ENCODE measurements around the gene USP47.

USP47 gene

GRCh38 chr11:11899401-11899800, 57.6 kb downstream of the USP47 start (continued):
- TF ChIP-seq ISL1 (CRISPR knock-in tag; IDR thresholded peaks at IDR 0.05) (no peak), CSRNP3 (CRISPR knock-in tag; IDR thresholded peaks at IDR 0.05) (no peak), ZNF8 (CRISPR knock-in tag; IDR thresholded peaks at IDR 0.05) (no peak), ARNTL (CRISPR knock-in tag; IDR thresholded peaks at IDR 0.05; ENCODE audit: borderline replicate concordance, low read depth) (no peak)
- TF ChIP-seq, protein P1, sequence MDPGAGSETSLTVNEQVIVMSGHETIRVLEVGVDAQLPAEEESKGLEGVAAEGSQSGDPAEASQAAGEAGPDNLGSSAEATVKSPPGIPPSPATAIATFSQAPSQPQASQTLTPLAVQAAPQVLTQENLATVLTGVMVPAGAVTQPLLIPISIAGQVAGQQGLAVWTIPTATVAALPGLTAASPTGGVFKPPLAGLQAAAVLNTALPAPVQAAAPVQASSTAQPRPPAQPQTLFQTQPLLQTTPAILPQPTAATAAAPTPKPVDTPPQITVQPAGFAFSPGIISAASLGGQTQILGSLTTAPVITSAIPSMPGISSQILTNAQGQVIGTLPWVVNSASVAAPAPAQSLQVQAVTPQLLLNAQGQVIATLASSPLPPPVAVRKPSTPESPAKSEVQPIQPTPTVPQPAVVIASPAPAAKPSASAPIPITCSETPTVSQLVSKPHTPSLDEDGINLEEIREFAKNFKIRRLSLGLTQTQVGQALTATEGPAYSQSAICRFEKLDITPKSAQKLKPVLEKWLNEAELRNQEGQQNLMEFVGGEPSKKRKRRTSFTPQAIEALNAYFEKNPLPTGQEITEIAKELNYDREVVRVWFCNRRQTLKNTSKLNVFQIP (CRISPR knock-in tag; IDR thresholded peaks at IDR 0.05; ENCODE audit: borderline replicate concordance, low read depth): no peak

GRCh38 chr11:11901929-11902328, 60.2 kb downstream of the USP47 start:
- no peak for TF ChIP-seq CSDC2 (CRISPR knock-in tag; IDR thresholded peaks at IDR 0.05)
- TF ChIP-seq OSR1 (CRISPR knock-in tag; IDR thresholded peaks at IDR 0.05): no peak
- no peak for TF ChIP-seq ISL1 (CRISPR knock-in tag; IDR thresholded peaks at IDR 0.05)
- TF ChIP-seq ZC3H10 (CRISPR knock-in tag; IDR thresholded peaks at IDR 0.05): no peak
- TF ChIP-seq BACH2 (CRISPR knock-in tag; IDR thresholded peaks at IDR 0.05; ENCODE audit: borderline replicate concordance): no peak
- TF ChIP-seq TOX (CRISPR knock-in tag; IDR thresholded peaks at IDR 0.05; ENCODE audit: borderline replicate concordance): no peak
- no peak for ATAC-seq

- ATAC-seq: no peak
- no peak for TF ChIP-seq ESRRG (CRISPR knock-in tag; IDR thresholded peaks at IDR 0.05)
- TF ChIP-seq, protein P2, sequence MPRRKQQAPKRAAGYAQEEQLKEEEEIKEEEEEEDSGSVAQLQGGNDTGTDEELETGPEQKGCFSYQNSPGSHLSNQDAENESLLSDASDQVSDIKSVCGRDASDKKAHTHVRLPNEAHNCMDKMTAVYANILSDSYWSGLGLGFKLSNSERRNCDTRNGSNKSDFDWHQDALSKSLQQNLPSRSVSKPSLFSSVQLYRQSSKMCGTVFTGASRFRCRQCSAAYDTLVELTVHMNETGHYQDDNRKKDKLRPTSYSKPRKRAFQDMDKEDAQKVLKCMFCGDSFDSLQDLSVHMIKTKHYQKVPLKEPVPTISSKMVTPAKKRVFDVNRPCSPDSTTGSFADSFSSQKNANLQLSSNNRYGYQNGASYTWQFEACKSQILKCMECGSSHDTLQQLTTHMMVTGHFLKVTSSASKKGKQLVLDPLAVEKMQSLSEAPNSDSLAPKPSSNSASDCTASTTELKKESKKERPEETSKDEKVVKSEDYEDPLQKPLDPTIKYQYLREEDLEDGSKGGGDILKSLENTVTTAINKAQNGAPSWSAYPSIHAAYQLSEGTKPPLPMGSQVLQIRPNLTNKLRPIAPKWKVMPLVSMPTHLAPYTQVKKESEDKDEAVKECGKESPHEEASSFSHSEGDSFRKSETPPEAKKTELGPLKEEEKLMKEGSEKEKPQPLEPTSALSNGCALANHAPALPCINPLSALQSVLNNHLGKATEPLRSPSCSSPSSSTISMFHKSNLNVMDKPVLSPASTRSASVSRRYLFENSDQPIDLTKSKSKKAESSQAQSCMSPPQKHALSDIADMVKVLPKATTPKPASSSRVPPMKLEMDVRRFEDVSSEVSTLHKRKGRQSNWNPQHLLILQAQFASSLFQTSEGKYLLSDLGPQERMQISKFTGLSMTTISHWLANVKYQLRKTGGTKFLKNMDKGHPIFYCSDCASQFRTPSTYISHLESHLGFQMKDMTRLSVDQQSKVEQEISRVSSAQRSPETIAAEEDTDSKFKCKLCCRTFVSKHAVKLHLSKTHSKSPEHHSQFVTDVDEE (CRISPR knock-in tag; IDR thresholded peaks at IDR 0.05): no peak
- no peak for TF ChIP-seq RARB (CRISPR knock-in tag; IDR thresholded peaks at IDR 0.05)
- TF ChIP-seq CREB5 (CRISPR knock-in tag; IDR thresholded peaks at IDR 0.05; ENCODE audit: low read depth): no peak
- no peak for TF ChIP-seq CSRNP3 (CRISPR knock-in tag; IDR thresholded peaks at IDR 0.05)
- no peak for TF ChIP-seq BACH2 (CRISPR knock-in tag; IDR thresholded peaks at IDR 0.05; ENCODE audit: borderline replicate concordance)
- no peak for TF ChIP-seq ZNF8 (CRISPR knock-in tag; IDR thresholded peaks at IDR 0.05)
- no peak for TF ChIP-seq PPARA (CRISPR knock-in tag; IDR thresholded peaks at IDR 0.05; ENCODE audit: borderline replicate concordance)
- TF ChIP-seq SNAI2 (CRISPR knock-in tag; IDR thresholded peaks at IDR 0.05): no peak
Measured at GRCh38 chr11:11909727-11910126, 68.0 kb downstream of the USP47 start.

DNA sequence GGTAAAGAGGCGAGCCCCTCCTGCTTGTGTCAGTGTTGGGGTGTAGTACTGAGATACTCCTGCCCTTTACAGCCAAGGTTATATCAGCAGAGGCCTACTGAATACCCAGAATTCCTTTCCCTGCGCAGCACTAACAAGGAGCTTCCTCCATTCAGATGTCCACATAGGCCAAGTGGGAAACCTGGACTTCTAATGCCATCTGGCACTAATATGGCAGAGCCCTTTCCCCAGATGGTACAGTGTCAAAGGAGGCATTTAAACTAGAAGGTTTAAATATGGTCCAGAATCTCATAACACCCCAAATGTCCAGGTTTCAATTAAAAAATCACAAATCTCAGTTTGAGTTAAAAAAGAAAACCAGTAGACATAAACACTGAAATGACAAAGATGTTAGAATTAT, 68.8 kb downstream of the USP47 start:
- no peak for TF ChIP-seq OSR1 (CRISPR knock-in tag; IDR thresholded peaks at IDR 0.05)
- TF ChIP-seq, protein P2 (CRISPR knock-in tag; IDR thresholded peaks at IDR 0.05): no peak
- no peak for TF ChIP-seq ZNF70 (CRISPR knock-in tag; IDR thresholded peaks at IDR 0.05)
- no peak for TF ChIP-seq ZC3H10 (CRISPR knock-in tag; IDR thresholded peaks at IDR 0.05)
- no peak for TF ChIP-seq ZFP3 (CRISPR knock-in tag; IDR thresholded peaks at IDR 0.05)
- TF ChIP-seq CSDC2 (CRISPR knock-in tag; IDR thresholded peaks at IDR 0.05): no peak
- TF ChIP-seq ISL1 (CRISPR knock-in tag; IDR thresholded peaks at IDR 0.05): no peak
- TF ChIP-seq, protein P1 (CRISPR knock-in tag; IDR thresholded peaks at IDR 0.05; ENCODE audit: borderline replicate concordance, low read depth): no peak
- no peak for TF ChIP-seq CREB5 (CRISPR knock-in tag; IDR thresholded peaks at IDR 0.05; ENCODE audit: low read depth)
- TF ChIP-seq RARB (CRISPR knock-in tag; IDR thresholded peaks at IDR 0.05): no peak
- TF ChIP-seq CSRNP3 (CRISPR knock-in tag; IDR thresholded peaks at IDR 0.05): no peak
- no peak for ATAC-seq

Data from SK-N-SH treated with all-trans-retinoic acid at 6 μM for 48 hours (cell line).